GM18861 (cell line): Measurements from ENCODE around the gene TXN.
"Not testable (repeated sequence)": the region's sequence is repeated elsewhere in the genome, so short reads cannot be mapped to it uniquely, and the experiment has no call there.

ENCODE experiments used
- ATAC-seq: cut with Tn5 transposase; IDR thresholded peaks from one replicate; pipeline ENCODE4 v1.9.1; 2021; ENCODE audit not compliant: unreplicated experiment

Gene TXN

GRCh38 chr9:110214090-110214489 is 42.2 kb downstream of the TXN start:
- ATAC-seq = no peak

- no peak for ATAC-seq
Observed at GRCh38 chr9:110213413-110214044, 42.8 kb downstream of the TXN start.

GRCh38 chr9:110208031-110208430 is 48.3 kb downstream of the TXN start, which contains the start of gene C9orf152:
Gene C9orf152, minus strand, starts transcription at chr9:110208159. Its CDS starts 580 bp downstream, at chr9:110207579.
- no peak for ATAC-seq

- no peak for ATAC-seq
Observed at GRCh38 chr9:110207071-110207641, 49.2 kb downstream of the TXN start.

- ATAC-seq = no peak
Observed at GRCh38 chr9:110206389-110206788, 49.9 kb downstream of the TXN start.

GRCh38 chr9:110205612-110206011 is 50.7 kb downstream of the TXN start:
- ATAC-seq = not testable (repeated sequence)

GRCh38 chr9:110202232-110202631 is 54.1 kb downstream of the TXN start:
- ATAC-seq = no peak

- no peak for ATAC-seq
Observed at GRCh38 chr9:110199643-110200042, 56.7 kb downstream of the TXN start.

- ATAC-seq = no peak
Observed at GRCh38 chr9:110198357-110198756, 58.0 kb downstream of the TXN start.

GRCh38 chr9:110197330-110198187 is 58.7 kb downstream of the TXN start:
- ATAC-seq = no peak

GRCh38 chr9:110196084-110196499 is 60.2 kb downstream of the TXN start:
- not testable (repeated sequence) for ATAC-seq
